ENCODE data around the gene TBX19.

Gene TBX19

GRCh38 chr1:168259567-168259966 lies 21.1 kb upstream of the TBX19 start:
- no peak for TF ChIP-seq JUND (IDR thresholded peaks at IDR 0.05; ENCODE audit: low read depth)
- no peak for DNase-seq (ENCODE audit: low read depth in 1 of 2, low spot score in 1 of 2)
- in situ Hi-C loops (cut with HindIII; ENCODE audit: low pct_unique_long_range_greater_than_20kb, low sequenced_read_pairs) = no loop called here

GRCh38 chr1:168260393-168260792 lies 20.3 kb upstream of the TBX19 start:
- in situ Hi-C loops (cut with HindIII; ENCODE audit: low pct_unique_long_range_greater_than_20kb, low sequenced_read_pairs) = no loop called here
- DNase-seq (ENCODE audit: low read depth in 1 of 2, low spot score in 1 of 2) = no peak

GRCh38 chr1:168261390-168261789 lies 19.3 kb upstream of the TBX19 start:
- no peak for TF ChIP-seq JUND (IDR thresholded peaks at IDR 0.05; ENCODE audit: low read depth)
- DNase-seq (ENCODE audit: low read depth in 1 of 2, low spot score in 1 of 2) = no peak
- in situ Hi-C loops (cut with HindIII; ENCODE audit: low pct_unique_long_range_greater_than_20kb, low sequenced_read_pairs) = no loop called here

More at GRCh38 chr1:168260393-168260792, 20.3 kb upstream of the TBX19 start:
- no peak for TF ChIP-seq JUND (IDR thresholded peaks at IDR 0.05; ENCODE audit: low read depth)

GRCh38 chr1:168263130-168263529 lies 17.5 kb upstream of the TBX19 start:
- TF ChIP-seq JUND (IDR thresholded peaks at IDR 0.05; ENCODE audit: low read depth) = no peak
- in situ Hi-C loops (cut with HindIII; ENCODE audit: low pct_unique_long_range_greater_than_20kb, low sequenced_read_pairs) = no loop called here
- DNase-seq (ENCODE audit: low read depth in 1 of 2, low spot score in 1 of 2) = no peak

- DNase-seq (ENCODE audit: low read depth in 1 of 2, low spot score in 1 of 2) = no peak
- in situ Hi-C loops (cut with HindIII; ENCODE audit: low pct_unique_long_range_greater_than_20kb, low sequenced_read_pairs) = no loop called here
- no peak for TF ChIP-seq JUND (IDR thresholded peaks at IDR 0.05; ENCODE audit: low read depth)
Measured at GRCh38 chr1:168264296-168264695, 16.4 kb upstream of the TBX19 start.

GRCh38 chr1:168265596-168265995 lies 15.1 kb upstream of the TBX19 start:
- DNase-seq (ENCODE audit: low read depth in 1 of 2, low spot score in 1 of 2) = no peak
- in situ Hi-C loops (cut with HindIII; ENCODE audit: low pct_unique_long_range_greater_than_20kb, low sequenced_read_pairs) = no loop called here
- TF ChIP-seq JUND (IDR thresholded peaks at IDR 0.05; ENCODE audit: low read depth) = no peak

- no peak for TF ChIP-seq JUND (IDR thresholded peaks at IDR 0.05; ENCODE audit: low read depth)
- in situ Hi-C loops (cut with HindIII; ENCODE audit: low pct_unique_long_range_greater_than_20kb, low sequenced_read_pairs) = no loop called here
- DNase-seq (ENCODE audit: low read depth in 1 of 2, low spot score in 1 of 2) = no peak
Measured at GRCh38 chr1:168266644-168267186, 14.0 kb upstream of the TBX19 start.

- TF ChIP-seq JUND (IDR thresholded peaks at IDR 0.05; ENCODE audit: low read depth) = no peak
- in situ Hi-C loops (cut with HindIII; ENCODE audit: low pct_unique_long_range_greater_than_20kb, low sequenced_read_pairs) = no loop called here
- no peak for DNase-seq (ENCODE audit: low read depth in 1 of 2, low spot score in 1 of 2)
Measured at GRCh38 chr1:168271636-168272035, 9.0 kb upstream of the TBX19 start.

GRCh38 chr1:168273575-168273974 lies 7.1 kb upstream of the TBX19 start:
- in situ Hi-C loops (cut with HindIII; ENCODE audit: low pct_unique_long_range_greater_than_20kb, low sequenced_read_pairs) = no loop called here
- TF ChIP-seq JUND (IDR thresholded peaks at IDR 0.05; ENCODE audit: low read depth) = no peak

GRCh38 chr1:168279253-168279652 lies 1.4 kb upstream of the TBX19 start:
- in situ Hi-C loops (cut with HindIII; ENCODE audit: low pct_unique_long_range_greater_than_20kb, low sequenced_read_pairs) = no loop called here
- no peak for DNase-seq (ENCODE audit: low read depth in 1 of 2, low spot score in 1 of 2)
- TF ChIP-seq JUND (IDR thresholded peaks at IDR 0.05; ENCODE audit: low read depth) = no peak

More at GRCh38 chr1:168273575-168273974, 7.1 kb upstream of the TBX19 start:
- DNase-seq (ENCODE audit: low read depth in 1 of 2, low spot score in 1 of 2) = no peak

- DNase-seq (ENCODE audit: low read depth in 1 of 2, low spot score in 1 of 2) = no peak
- no peak for TF ChIP-seq JUND (IDR thresholded peaks at IDR 0.05; ENCODE audit: low read depth)
- in situ Hi-C loops (cut with HindIII; ENCODE audit: low pct_unique_long_range_greater_than_20kb, low sequenced_read_pairs) = no loop called here
Measured at GRCh38 chr1:168281603-168282325, 1.1 kb downstream of the TBX19 start.

- in situ Hi-C loops (cut with HindIII; ENCODE audit: low pct_unique_long_range_greater_than_20kb, low sequenced_read_pairs) = no loop called here
- DNase-seq (ENCODE audit: low read depth in 1 of 2, low spot score in 1 of 2) = peak in 1 of 2 experiments; percentile 24
- no peak for TF ChIP-seq JUND (IDR thresholded peaks at IDR 0.05; ENCODE audit: low read depth)
Measured at GRCh38 chr1:168285521-168285790, 4.8 kb downstream of the TBX19 start.

- no peak for DNase-seq (ENCODE audit: low read depth in 1 of 2, low spot score in 1 of 2)
- no peak for TF ChIP-seq JUND (IDR thresholded peaks at IDR 0.05; ENCODE audit: low read depth)
- in situ Hi-C loops (cut with HindIII; ENCODE audit: low pct_unique_long_range_greater_than_20kb, low sequenced_read_pairs) = no loop called here
Measured at GRCh38 chr1:168285971-168286927, 5.6 kb downstream of the TBX19 start.
